Pancreas (tissue), 10 donors: Measurements from ENCODE around the gene ACOX1. TPM values are rescaled to one million over a fixed set of nuclear protein-coding genes. Genes with fewer than 3 reads are reported as not detected.

Experiments
- ATAC-seq, 4 donors: fragments of 200-7000 bp; cut with Tn5 transposase; one replicate each; pipeline versions ENCODE4 v1.8.0 to v1.9.1; 2020; ENCODE audit warnings: mild to moderate bottlenecking in 4 of 4, moderate library complexity in 4 of 4
- DNase-seq, 6 donors: peaks; one replicate each; pipeline ENCODE4 v3.0.0-alpha.2; 2020
- FAIRE-seq: peaks from 2 replicates; lab custom pipeline; 2012; peaks lifted over from hg19 to GRCh38; lab: Jason Lieb, UNC
- H3K27ac ChIP-seq, 4 donors: fragments of 200-600 bp; sonication (generic); 1 replicate in 3 of 4; 2 replicates in 1 of 4; pipeline versions ENCODE4 v1.5.0 to v1.8.0; 2020
- H3K27me3 ChIP-seq, 4 donors: fragments of 200-600 bp; one replicate each; pipeline ENCODE4 v1.8.0; 2021
- H3K36me3 ChIP-seq, 3 donors: fragments of 200-600 bp; sonication (generic) in 1 of 3; one replicate each; pipeline versions ENCODE4 v1.5.0 to v1.8.0; 2020 to 2021
- H3K4me1 ChIP-seq, 3 donors: fragments of 200-600 bp; one replicate each; pipeline ENCODE4 v1.8.0; 2021
- H3K4me3 ChIP-seq, 4 donors: fragments of 200-600 bp; sonication (generic) in 2 of 4; one replicate each; pipeline versions ENCODE4 v1.5.0 to v1.8.0; 2020 to 2021
- H3K9me3 ChIP-seq, 4 donors: fragments of 200-600 bp; one replicate each; pipeline ENCODE4 v1.8.0; 2021
- WGBS, 2 donors: extraction: QIAGEN DNeasy Blood & Tissue Kit; methylation state at CpG; one replicate each; pipeline ENCODE4 v1.1.7; 2013; 5-methylcytosine and 5-hydroxymethylcytosine counted together
- intact Hi-C, 3 donors: fragments of 100-400 bp; cut with DNase I; formaldehyde crosslinking; loops; one replicate each; pipeline versions ENCODE4 v1.11.1 to v1.14.2; 2022
- polyA plus RNA-seq, 2 donors: library from polyadenylated mRNA; stranded (reverse); fragments of 200-250 nt; gene quantifications; one replicate each; pipeline ENCODE4 v1.2.3, GENCODE V29; 2013
- total RNA-seq, 6 donors: library from RNA; stranded (reverse); fragmentation: NEBNext Ultra II Directional in 4 of 6; extraction: Animal tissue kit (Norgen Biotek cat#: 25700) in 4 of 6; gene quantifications; one replicate each; pipeline versions ENCODE4 v1.2.1 to v1.2.4, GENCODE V29; 2021 to 2023
- TF ChIP-seq, protein P1 (sequence below), 4 donors: fragments of 200-600 bp; sonication (generic) in 3 of 4; IDR thresholded peaks; one replicate each; pipeline versions ENCODE4 v1.5.0 to v1.8.0; 2021; ENCODE audit warnings: antibody characterized with exemption in 4 of 4
- donor health status: healthy with polysubstance abuse.
- donor health status: DM: no; HTN: no; CAD: no; lungs with moderate emphysema.
- donor health status: DM: no; HTN: no; CAD: no.
- donor health status: control.
- donor health status: control.
- donor health status: Bipolar disorder and iron deficiency.
- donor health status: DM: yes; HTN: yes; CAD: no.
- donor health status: DM: no; HTN: no; CAD: no.
- donor health status: DM: no; HTN: no; CAD: no.
- donor health status: DM: yes; HTN: yes; CAD: no.

Gene ACOX1
- total and polyA plus RNA-seq, 8 donors: 16.3 to 74.2 (median 57.5) TPM

DNA sequence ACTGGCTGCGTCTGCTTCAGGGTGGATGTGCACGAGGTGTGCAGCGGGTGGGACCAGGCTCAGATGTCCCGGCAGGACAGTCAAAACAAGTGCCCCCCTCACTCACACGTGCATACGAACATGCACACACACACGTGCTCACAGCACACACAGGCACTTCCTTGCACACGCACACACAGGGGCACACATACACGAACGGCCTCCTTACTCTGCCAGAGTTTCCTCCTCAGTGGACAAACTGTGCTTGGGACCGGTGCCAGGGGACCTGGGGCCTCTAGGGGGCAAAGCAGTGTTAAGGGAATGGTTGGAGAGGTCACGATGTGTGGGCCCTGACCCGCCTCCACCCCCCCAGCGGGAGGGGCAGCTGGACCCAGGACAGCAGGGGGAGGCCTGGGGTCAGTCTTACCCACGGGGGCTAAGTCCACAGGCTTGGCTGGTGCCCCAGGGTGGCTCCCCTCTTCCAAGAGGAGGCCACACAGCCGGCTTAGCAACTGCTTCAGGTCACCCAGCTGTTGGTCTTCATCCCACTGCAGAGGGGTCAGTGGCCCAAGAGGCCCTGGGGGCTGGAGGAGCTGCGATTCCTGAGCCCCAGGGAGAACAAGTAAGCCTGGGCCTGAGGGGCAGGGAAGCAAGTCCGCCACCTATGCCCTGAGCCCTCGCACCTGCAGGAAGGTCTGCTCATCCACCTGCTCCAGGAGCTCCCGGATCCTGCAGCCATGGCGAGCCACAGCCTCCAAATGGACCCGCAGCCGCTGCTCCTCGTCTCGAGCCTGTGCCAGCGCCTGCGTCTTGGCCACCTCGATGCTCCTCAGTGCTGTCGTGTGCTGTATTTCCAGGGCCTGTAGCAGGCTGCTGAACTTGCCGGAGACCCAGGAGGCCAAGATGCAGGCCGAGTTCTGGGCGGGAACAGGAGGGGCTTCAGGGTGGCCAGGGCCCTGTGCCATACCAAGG is 87.1 kb downstream of the ACOX1 start:
- WGBS, 2 donors: 89 to 90% methylated on average over 30 to 32 of the region's 32 CpGs
- no peak overlapping the region for H3K27ac ChIP-seq
- H3K4me3 ChIP-seq: no peak overlapping the region
- no peak for FAIRE-seq
- no peak for ATAC-seq
- TF ChIP-seq, protein P1, sequence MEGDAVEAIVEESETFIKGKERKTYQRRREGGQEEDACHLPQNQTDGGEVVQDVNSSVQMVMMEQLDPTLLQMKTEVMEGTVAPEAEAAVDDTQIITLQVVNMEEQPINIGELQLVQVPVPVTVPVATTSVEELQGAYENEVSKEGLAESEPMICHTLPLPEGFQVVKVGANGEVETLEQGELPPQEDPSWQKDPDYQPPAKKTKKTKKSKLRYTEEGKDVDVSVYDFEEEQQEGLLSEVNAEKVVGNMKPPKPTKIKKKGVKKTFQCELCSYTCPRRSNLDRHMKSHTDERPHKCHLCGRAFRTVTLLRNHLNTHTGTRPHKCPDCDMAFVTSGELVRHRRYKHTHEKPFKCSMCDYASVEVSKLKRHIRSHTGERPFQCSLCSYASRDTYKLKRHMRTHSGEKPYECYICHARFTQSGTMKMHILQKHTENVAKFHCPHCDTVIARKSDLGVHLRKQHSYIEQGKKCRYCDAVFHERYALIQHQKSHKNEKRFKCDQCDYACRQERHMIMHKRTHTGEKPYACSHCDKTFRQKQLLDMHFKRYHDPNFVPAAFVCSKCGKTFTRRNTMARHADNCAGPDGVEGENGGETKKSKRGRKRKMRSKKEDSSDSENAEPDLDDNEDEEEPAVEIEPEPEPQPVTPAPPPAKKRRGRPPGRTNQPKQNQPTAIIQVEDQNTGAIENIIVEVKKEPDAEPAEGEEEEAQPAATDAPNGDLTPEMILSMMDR (IDR thresholded peaks at IDR 0.05): no peak
- peaks cover 6 to 8% (median 7%) of the 10 kb centered on the region in 3 donors for H3K4me1 ChIP-seq
- H3K27me3 ChIP-seq: no peaks in the 10 kb centered on the region
- DNase-seq: peak in 2 of 6 donors; percentile 21 to 60
- intact Hi-C loops: no loop called here
- no peaks in the 10 kb centered on the region for H3K9me3 ChIP-seq
- no peaks in the 10 kb centered on the region for H3K36me3 ChIP-seq

Other genes with a start within 250 kb of the ACOX1 start
- gene GALK1, start 214.0 kb downstream of the ACOX1 start, total RNA-seq: 10 to 100 TPM; 18.0 to 23.2 (median 19.6) TPM
- 10 to 100 TPM; 25.5 to 29.8 TPM for gene GALK1, start 214.0 kb downstream of the ACOX1 start, polyA plus RNA-seq
- 10 to 100 TPM; 12.8 to 18.0 (median 14.0) TPM for gene UNK, start 194.4 kb downstream of the ACOX1 start, total RNA-seq
- gene UNK, start 194.4 kb downstream of the ACOX1 start, polyA plus RNA-seq: 10 to 100 TPM; 28.7 to 28.9 TPM
- 10 to 100 TPM in 3 of 6 donors, 1 to 10 TPM in 3; 4.7 to 23.6 (median 10.0) TPM for gene UNC13D, start 134.8 kb downstream of the ACOX1 start, total RNA-seq
- gene UNC13D, start 134.8 kb downstream of the ACOX1 start, polyA plus RNA-seq: 10 to 100 TPM; 17.9 to 29.0 TPM
- 10 to 100 TPM; 56.0 to 83.5 (median 62.9) TPM for gene WBP2, start 123.8 kb downstream of the ACOX1 start, total RNA-seq
- 100 to 1,000 TPM in 1 of 2 donors, 10 to 100 TPM in 1; 95.0 to 106 TPM for gene WBP2, start 123.8 kb downstream of the ACOX1 start, polyA plus RNA-seq
- 10 to 100 TPM in 4 of 6 donors, 1 to 10 TPM in 2; 4.2 to 58.2 (median 17.6) TPM for gene TRIM47, start 100.6 kb downstream of the ACOX1 start, total RNA-seq
- 10 to 100 TPM; 34.1 to 35.9 TPM for gene TRIM47, start 100.6 kb downstream of the ACOX1 start, polyA plus RNA-seq
- gene TRIM65, start 82.2 kb downstream of the ACOX1 start, total RNA-seq: 10 to 100 TPM in 3 of 6 donors, 1 to 10 TPM in 3; 8.2 to 13.1 (median 10.3) TPM
- 10 to 100 TPM in 1 of 2 donors, 1 to 10 TPM in 1; 9.8 to 12.5 TPM for gene TRIM65, start 82.2 kb downstream of the ACOX1 start, polyA plus RNA-seq
- 10 to 100 TPM; 40.6 to 59.9 (median 45.9) TPM for gene MRPL38, start 74.3 kb downstream of the ACOX1 start, total RNA-seq
- 10 to 100 TPM; 95.3 to 95.8 TPM for gene MRPL38, start 74.3 kb downstream of the ACOX1 start, polyA plus RNA-seq
- gene FBF1, start 38.1 kb downstream of the ACOX1 start, total RNA-seq: 10 to 100 TPM in 1 of 6 donors, 1 to 10 TPM in 5; 2.4 to 10.1 (median 3.9) TPM
- 10 to 100 TPM in 1 of 2 donors, 1 to 10 TPM in 1; 7.7 to 24.8 TPM for gene FBF1, start 38.1 kb downstream of the ACOX1 start, polyA plus RNA-seq
- 10 to 100 TPM in 5 of 6 donors, 1 to 10 TPM in 1; 6.9 to 12.9 (median 12.3) TPM for gene TEN1, start 74 bp upstream of the ACOX1 start, total RNA-seq
- 10 to 100 TPM; 19.7 to 35.0 TPM for gene TEN1, start 74 bp upstream of the ACOX1 start, polyA plus RNA-seq
- gene CDK3, start 21.7 kb upstream of the ACOX1 start, total RNA-seq: 1 to 10 TPM; 1.9 to 6.3 (median 3.0) TPM
- gene CDK3, start 21.7 kb upstream of the ACOX1 start, polyA plus RNA-seq: 10 to 100 TPM; 32.2 to 34.7 TPM
- gene EVPL, start 48.1 kb upstream of the ACOX1 start, total RNA-seq: 1 to 10 TPM; 1.3 to 3.5 (median 2.9) TPM
- gene EVPL, start 48.1 kb upstream of the ACOX1 start, polyA plus RNA-seq: 10 to 100 TPM in 1 of 2 donors, 1 to 10 TPM in 1; 6.5 to 14.6 TPM
- 10 to 100 TPM; 42.4 to 74.6 (median 55.3) TPM for gene SRP68, start 93.4 kb upstream of the ACOX1 start, total RNA-seq
- gene SRP68, start 93.4 kb upstream of the ACOX1 start, polyA plus RNA-seq: 10 to 100 TPM; 32.2 to 45.9 TPM
- under 1 TPM in 2 of 6 donors, not detected in 4; 0.12 to 0.19 TPM for gene GALR2, start 95.6 kb upstream of the ACOX1 start, total RNA-seq
- under 1 TPM in 1 of 2 donors, not detected in 1; 0.11 TPM for gene GALR2, start 95.6 kb upstream of the ACOX1 start, polyA plus RNA-seq
- gene ZACN, start 100.0 kb upstream of the ACOX1 start, total RNA-seq: under 1 TPM in 1 of 6 donors, not detected in 5; 0.06 TPM
- 1 to 10 TPM; 3.4 to 4.2 TPM for gene ZACN, start 100.0 kb upstream of the ACOX1 start, polyA plus RNA-seq
- 10 to 100 TPM; 38.4 to 81.3 (median 49.8) TPM for gene EXOC7, start 124.6 kb upstream of the ACOX1 start, total RNA-seq
- gene EXOC7, start 124.6 kb upstream of the ACOX1 start, polyA plus RNA-seq: 100 to 1,000 TPM in 1 of 2 donors, 10 to 100 TPM in 1; 97.1 to 103 TPM
- gene FOXJ1, start 162.1 kb upstream of the ACOX1 start, total RNA-seq: 1 to 10 TPM in 1 of 6 donors, under 1 TPM in 5; 0.14 to 1.2 (median 0.36) TPM
- gene FOXJ1, start 162.1 kb upstream of the ACOX1 start, polyA plus RNA-seq: 1 to 10 TPM; 2.4 to 5.7 TPM